HG03558 (cell line): ENCODE results near the gene IGF1R.

ENCODE experiments used
- ATAC-seq: cut with Tn5 transposase; IDR thresholded peaks from one replicate; pipeline ENCODE4 v1.9.1; 2021; ENCODE audit warnings: moderate number of reproducible peaks; ENCODE audit not compliant: unreplicated experiment; ENCODE audit errors: extremely low read depth

Gene IGF1R

DNA sequence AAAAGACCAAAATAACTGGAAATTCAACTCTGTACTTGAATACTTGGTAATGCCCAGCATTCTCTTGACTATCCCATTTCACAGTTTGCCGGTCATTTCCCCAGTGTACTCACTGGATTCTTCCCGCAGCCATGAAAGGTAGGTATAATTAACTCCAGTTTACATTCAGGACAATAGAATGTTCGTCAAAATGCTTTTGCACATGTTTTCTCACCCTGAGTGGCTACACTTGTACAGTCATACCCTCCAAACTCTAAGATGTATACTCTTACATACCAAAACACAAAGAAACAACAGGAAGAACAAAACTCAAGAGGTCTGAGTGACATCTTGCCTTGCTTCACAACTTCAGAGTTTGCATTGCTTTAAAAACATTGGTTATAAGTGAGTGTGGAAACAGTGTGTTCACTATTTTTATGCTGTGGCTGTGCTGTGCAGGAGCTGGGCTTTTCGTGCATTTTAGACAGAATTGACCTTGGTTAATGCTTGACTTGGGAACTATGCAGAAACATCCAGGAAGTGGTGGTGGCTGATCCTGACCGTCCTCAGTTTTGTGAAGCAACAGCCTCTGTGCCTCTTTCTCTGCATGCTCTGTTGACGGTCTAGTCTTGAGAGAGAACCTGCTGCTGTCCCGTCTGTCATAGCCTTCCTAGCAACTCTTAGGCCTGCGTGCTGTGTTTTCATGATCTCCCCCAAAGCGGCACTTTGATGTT, 90.5 kb downstream of the IGF1R start:
- ATAC-seq = no peak

GRCh38 chr15:98740295-98740694, 92.0 kb downstream of the IGF1R start:
- no peak for ATAC-seq

GRCh38 chr15:98740963-98741362, 92.6 kb downstream of the IGF1R start:
- no peak for ATAC-seq

DNA sequence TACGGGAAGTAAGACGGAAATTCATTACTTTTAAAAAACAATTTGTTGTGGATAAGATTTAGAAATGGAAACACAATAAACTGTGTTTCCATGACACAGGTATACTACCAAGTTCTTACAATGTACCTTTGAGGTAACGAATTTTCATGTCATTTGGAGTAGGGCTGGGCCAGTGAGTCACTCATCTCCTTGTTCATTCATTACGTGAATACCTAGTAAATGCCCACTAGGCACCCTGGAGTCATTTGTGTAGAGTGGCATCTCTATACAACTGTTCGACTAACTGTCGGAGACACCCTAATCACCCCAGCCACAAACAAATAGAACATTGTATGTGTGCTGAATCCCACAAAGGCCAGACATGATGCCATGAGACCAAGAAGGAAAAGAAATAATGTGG, 94.8 kb downstream of the IGF1R start:
- no peak for ATAC-seq

DNA sequence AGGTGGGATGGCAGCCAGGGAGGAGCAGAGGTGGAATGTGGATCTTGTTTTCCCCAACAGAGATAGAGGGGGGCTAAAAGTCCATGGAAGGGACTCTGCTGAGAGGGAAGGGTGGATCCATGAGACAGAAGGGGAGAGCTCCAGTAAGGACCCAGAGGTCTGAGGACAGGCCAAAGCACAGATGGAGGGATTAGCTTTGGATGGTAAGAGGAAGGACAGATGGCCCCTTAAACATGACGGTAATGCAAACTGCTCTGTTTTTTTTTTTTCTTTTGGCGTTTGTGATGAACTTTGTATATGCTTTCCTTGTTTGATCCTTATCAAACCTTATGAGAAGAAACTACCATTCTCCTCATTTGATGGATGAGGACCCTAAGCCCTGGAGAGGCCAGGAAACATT, 96.2 kb downstream of the IGF1R start:
- no peak for ATAC-seq

DNA sequence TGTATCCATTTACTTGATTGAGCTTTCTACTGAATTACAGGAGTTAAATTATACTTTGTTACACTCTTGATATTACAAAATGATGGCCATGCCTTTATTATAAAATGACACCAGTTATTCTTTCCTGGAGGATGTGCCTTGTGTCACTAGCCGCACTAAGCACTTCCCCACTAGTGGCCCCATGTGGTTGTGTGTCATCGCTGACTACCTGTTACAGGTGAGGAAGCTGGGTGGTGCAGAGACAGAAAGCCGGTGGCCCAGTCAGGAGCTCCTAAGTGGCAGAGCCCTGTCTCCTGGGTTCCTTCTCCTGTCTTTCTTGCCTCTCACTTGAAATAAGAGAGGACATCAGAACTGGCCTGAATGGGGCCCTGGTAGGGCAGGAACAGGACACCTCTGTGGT, 96.8 kb downstream of the IGF1R start:
- no peak for ATAC-seq

DNA sequence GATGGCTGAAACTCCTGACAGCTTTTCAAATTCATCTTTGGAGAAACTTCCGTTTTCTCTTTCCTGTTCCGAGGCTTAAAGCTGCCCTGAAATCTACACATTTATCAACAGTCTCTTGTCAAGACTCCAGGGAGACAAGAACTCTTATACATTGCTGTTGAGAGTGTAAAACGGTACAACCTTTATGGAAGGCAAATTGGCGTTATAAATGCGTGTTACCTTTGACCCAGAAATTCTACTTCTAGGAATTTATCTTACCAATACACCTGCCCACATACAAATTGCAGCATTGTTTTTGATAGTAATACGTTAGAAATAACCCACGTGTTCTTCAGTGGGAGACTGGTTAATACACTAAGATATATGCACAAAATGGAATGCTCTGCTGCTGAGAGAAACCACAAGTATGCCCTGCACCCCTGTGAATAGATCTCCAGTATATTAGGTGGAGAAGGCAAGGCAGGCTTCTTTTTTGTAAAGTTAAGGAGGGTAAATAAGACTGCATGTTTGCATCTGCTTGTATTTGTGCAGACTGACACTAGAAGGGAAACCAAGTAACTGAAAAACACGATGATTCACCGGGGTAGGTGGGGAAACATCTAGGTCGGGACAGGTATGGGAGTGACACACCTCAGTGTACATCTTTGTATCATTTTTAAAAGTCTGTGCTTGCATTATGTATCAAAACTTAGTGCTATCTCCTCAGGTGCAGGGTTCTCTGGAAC, 97.5 kb downstream of the IGF1R start:
- no peak for ATAC-seq

DNA sequence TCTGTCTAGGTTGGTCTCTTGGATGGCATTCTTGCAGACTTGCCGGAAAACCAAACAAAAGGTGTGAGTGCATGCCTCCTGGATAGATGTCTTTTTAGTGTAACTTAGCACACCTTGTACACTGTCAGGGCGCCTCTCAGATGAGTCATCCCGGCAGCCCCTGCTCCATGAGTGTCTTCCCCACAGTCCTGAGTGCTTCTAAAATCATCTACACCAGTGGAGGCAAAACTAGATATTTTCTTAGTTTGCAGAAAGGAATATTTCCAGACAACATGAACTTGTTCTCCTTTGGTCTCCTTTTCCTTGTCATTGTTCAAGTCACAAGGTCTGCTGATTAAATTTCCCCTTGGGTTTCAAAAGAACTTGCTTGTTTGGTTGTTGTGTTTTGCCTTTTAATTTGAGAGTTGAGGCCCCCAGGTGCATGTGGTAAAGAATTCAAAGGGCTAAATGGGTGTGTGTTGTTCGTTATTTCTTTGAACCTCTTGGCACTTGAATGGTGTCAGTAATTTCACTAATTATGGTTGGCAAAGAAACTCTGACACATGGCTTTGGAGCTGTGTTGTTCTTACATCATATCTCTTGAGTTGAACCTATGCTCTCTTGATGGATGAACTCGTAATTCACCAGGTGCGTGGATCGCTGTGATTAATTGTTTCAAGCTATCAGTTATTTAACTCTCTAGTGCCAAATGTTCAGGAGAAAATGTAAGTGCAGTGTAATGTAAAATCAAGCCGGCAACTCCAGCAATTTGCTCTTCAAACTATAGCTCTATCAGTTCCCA, 98.2 kb downstream of the IGF1R start:
- ATAC-seq = no peak

- ATAC-seq = no peak
Observed at GRCh38 chr15:98751767-98752166, 103.4 kb downstream of the IGF1R start.

DNA sequence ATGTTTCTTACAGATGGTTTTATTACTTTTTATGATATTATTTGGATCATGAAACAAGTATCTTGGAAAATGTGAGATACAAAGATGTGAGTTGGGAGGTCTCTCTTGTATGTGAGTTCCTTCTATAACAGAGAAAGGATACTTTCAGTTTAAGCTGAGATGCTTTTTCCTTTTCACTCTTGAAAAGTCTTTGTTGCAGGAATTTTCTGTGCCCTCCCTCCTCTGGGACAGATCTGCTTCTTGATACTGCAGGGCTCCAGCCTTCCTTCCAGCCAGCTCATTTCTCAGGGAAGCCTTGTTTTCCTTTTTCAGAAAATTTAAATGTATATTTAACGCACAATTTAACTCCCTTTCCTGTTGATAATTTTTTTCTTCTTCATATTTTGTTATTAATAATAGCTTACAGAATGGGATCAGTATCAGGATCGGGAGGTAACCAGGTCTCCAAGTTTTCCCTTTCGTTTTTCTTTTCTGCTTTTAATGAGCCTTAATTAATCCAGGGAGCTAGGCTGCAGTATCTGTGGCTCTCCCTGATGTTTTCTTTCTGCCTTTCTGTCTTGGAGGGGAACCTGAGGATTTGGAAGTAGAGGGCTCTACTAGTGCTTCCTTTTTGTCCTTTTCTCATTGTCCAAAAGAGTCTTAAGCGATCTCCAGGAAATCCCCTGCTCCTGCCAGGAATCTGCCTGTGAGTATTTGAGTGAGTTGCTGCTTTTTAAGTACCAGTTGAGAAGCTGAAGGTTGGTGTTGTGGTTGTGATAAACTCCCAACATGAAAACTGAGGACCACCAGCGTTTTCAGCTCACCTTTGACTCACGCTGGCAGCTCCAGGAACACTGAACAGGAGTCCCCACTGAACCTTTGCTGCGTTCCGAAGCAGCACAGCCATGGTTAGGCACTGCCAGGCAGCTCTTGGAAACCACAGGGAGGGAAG, 105.7 kb downstream of the IGF1R start:
- ATAC-seq = no peak

- ATAC-seq = no peak
Observed at GRCh38 chr15:98754657-98755022, 106.3 kb downstream of the IGF1R start.

GRCh38 chr15:98755138-98755537, 106.8 kb downstream of the IGF1R start:
- no peak for ATAC-seq

GRCh38 chr15:98755781-98756180, 107.4 kb downstream of the IGF1R start:
- ATAC-seq = no peak

DNA sequence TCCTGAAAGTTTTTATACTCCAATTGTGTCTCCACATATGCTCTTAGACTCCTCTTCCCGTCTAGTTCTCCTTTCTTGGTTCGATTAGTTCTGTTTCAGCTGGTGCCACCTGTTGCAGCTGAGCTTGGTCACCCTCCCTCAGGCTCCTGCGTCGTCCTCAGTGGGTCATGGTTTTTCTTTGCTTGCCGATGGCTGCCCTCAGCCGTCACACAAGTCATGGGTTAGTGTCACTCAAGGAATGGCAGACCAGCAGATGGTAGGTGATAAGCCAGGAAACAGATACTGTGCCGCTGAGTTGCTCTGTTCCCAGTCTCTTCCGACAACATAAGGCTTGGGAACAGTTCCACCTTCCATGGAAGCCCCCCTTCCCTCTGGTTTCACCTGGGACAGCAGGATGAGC, 109.9 kb downstream of the IGF1R start:
- ATAC-seq = no peak

GRCh38 chr15:98759277-98759676, 110.9 kb downstream of the IGF1R start:
- ATAC-seq = no peak

- ATAC-seq = no peak
Observed at GRCh38 chr15:98760112-98760826, 111.9 kb downstream of the IGF1R start.

GRCh38 chr15:98760975-98761374, 112.6 kb downstream of the IGF1R start:
- ATAC-seq = no peak

DNA sequence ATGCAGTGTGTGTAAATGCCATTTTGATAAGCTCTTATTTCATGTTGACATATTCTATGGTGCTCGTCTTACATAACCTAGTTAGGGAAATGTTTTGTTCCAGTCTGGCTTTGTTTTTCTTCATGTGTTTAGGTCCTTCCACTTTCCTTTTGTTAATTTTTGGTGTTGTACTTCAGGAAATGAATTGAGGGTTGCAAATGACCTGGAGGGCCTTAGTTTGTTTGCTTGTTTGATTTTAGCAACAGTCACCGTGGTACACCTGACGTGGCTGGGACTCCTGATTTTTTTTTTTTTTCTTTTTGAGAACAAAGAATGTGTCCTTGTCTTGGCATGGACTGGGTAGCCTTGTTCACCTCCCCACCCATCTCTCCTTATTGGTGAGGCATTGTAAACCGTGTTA, 114.8 kb downstream of the IGF1R start:
- ATAC-seq = no peak

DNA sequence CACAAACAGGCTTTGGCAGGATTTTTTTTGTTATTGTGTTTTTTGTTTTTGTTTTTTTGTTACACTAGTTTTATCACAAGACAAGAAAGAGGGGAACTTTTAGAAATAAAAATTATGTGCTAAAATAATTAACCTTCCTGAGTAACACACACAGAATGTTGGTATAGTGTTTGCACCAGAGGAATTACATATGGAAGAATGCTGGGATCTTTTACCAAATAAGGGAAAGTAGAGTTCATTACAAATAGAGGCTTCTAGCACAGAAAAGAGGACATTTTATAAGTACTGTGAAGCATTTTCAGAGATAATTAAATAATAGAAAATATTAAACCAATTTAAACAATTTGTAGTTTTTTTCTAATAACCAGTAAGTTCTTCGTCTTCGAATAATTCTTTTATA, 116.0 kb downstream of the IGF1R start:
- ATAC-seq = no peak

DNA sequence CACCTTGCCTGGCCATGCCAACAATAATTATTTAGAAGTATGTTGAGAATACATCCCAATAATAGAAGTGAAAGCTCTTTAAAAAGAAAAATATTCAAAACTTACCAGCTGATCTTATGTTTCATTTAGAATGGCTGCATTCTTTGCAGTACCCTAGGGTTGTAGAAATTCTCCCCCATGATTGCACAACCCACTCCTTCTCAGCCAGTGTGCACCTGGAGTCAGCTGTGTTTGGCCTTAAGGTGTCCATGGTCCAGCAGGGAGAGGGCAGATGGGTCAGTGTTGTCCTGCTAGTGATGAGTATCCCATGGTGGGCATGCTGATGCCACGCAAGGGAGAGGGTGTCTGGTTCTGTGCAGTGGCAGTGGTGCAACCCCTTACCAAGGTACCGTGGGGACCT, 117.3 kb downstream of the IGF1R start:
- ATAC-seq = no peak
